Measurements from ENCODE around the gene CDH8.
"Not testable (repeated sequence)": the region's sequence is repeated elsewhere in the genome, so short reads cannot be mapped to it uniquely, and the experiment has no call there.

Gene CDH8

DNA sequence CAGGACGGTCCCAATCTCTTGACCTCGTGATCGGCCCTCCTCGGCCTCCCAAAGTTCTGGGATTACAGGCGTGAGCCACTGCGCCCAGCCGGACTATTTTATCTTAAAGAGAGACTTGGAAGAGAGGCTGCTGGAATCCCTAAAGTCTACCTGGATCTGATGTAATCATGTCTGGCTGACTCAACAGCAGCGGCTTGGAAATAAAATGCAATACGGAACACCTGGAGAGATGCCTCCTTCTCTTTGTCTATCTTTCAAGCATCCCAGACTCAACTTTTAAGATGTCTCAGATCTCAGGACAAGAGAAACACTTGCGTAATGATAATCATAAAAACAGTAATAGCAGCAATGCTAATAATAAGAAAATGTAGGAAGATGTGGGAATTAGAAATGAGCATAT is 95.6 kb downstream of the CDH8 start:
- DNase-seq (ENCODE audit: low read depth, low spot score) = no peak

DNA sequence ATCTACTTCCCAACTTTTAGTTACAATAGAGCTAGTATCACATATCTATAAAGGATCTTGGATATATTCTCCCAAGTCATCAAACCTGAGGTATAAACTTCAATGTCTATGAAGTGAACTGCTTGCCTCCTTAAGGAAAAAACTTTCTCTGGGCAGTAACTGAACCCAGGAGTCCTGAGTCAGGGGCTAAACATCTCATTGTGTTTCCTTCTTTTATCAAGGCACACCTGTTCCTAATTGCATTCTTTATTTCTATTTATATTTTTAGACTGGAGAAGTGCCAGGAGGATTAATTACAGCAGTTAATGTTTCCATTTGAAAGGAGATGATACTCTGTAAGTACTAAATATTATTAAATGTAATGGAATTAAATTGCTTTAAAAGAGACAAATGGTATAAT is 98.6 kb downstream of the CDH8 start:
- DNase-seq (ENCODE audit: low read depth, low spot score) = no peak

DNA sequence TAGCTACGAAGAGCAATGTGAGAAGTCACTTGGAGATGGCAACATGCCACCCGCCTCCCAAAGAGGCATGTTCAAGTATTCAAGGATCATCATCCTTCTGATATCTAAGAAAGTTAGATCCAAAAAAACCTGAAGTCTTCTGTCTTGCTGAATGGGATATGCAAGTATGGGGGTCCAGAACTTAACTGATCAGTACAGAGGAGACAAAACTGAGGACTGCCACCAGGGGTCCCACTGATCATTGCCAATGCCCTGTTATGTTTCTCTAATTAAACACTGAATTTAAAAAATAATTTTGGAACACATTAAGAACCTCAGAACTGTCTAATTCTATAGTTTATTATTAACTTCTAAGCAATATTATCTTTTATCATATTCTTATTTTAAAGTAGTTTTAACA is 99.7 kb downstream of the CDH8 start:
- no peak for DNase-seq (ENCODE audit: low read depth, low spot score)

GRCh38 chr16:61934601-61935000 is 101.6 kb downstream of the CDH8 start:
- no peak for DNase-seq (ENCODE audit: low read depth, low spot score)

DNA sequence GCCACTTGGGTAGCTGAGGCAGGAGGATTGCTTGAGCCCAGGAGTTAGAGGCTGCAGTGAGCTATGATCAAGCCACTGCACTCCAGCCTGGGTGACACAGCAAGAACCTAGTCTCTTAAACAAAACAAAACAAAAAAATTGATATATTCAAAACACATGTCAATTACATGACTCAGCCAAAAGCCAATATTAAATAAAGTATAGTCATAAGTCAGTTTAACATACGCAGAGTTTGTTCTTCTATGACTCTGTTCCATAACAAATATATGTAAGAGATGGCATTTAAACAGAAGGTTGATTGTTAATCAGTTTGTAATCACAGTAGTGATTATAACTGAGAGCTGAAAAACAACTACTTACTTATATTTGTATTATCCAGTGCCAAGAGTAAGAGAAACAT is 106.5 kb downstream of the CDH8 start:
- no peak for DNase-seq (ENCODE audit: low read depth, low spot score)

GRCh38 chr16:61926766-61927165 is 109.5 kb downstream of the CDH8 start:
- no peak for DNase-seq (ENCODE audit: low read depth, low spot score)

DNA sequence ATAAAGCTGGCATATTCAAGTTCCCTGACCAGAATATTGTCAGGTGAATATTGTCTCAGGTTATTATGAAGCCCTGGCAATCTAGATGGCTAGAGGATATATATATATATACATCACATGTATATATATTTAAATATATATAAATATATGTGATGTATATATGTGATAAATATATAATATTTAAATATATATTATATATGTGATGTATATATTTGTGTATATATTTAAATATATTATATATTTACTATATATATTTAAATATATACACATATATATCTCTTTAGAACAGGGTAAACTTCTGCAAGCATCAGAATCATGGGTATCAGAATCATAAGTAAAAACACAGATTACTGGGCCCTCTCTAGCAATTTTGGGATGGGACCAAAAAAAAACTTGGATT is 112.6 kb downstream of the CDH8 start:
- no peak for DNase-seq (ENCODE audit: low read depth, low spot score)

DNA sequence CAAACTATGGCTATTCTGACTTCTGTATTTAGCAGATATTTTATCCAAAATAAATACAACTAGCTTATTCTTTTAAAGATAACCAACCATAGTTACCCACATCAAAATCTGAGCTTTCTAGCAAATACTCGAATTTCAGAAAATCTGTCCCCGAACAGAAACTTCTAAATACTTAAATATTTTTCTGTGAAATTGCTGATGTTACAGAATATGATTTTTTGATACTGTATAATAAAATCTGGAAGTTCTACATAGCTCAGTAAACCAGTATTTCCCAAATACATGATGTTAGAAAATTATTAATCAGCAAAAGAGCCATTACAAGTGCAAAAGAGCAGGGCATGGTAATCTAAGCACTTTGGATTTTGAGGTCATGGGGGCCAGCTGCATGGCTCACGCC is 114.9 kb downstream of the CDH8 start:
- DNase-seq (ENCODE audit: low read depth, low spot score) = no peak

DNA sequence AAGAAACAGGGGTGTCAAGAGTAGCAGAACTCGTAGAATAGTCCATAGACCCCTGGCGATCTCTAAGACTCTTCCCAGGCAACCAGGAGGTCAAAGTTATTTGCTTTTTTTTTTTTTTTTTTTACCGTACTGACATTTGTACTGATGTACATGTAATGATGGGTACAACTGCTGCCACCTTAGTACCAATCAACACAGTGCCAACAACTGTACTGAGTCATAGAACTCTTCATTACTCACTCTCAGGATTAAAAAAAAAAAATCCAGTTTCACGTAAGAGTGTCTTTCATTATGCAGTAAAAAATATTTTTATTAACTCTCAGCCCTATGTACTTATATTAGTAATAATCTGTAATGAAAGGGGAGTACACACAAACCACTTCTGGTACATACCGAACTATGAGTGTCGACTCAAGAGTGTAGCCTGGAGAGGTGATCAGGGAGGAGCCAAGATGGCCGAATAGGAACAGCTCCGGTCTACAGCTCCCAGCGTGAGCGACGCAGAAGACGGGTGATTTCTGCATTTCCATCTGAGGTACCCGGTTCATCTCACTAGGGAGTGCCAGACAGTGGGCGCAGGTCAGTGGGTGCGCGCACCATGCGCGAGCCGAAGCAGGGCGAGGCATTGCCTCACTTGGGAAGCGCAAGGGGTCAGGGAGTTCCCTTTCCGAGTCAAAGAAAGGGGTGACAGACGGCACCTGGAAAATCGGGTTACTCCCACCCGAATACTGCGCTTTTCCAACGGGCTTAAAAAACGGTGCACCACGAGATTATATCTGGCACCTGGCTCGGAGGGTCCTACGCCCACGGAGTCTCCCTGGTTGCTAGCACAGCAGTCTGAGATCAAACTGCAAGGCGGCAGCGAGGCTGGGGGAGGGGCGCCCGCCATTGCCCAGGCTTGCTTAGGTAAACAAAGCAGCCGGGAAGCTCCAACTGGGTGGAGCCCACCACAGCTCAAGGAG is 118.1 kb downstream of the CDH8 start:
- DNase-seq (ENCODE audit: low read depth, low spot score) = not testable (repeated sequence)

- no peak for DNase-seq (ENCODE audit: low read depth, low spot score)
These were observed 120.7 kb downstream of the CDH8 start for GRCh38 chr16:61915569-61915968.

DNA sequence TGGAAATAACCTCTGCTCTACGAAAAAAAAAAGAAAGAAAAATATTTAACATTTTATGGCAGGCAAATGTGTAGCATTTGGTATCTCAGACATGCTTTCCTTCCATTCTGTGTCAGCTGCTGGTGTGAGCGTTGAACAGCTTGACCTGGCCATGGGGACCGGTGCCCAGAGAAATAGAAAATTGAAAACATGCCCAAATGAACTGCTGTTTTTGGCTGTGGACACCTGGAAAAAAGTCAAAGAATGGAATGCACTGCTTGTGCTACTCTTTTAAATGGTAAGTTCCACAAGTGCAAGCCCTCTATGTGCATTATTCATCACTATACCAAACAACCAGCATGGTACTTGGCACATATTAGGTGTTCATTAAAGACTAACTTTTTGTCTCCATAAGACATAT is 127.2 kb downstream of the CDH8 start:
- DNase-seq (ENCODE audit: low read depth, low spot score) = no peak

- DNase-seq (ENCODE audit: low read depth, low spot score) = no peak
These were observed 127.8 kb downstream of the CDH8 start for GRCh38 chr16:61908426-61908825.

DNA sequence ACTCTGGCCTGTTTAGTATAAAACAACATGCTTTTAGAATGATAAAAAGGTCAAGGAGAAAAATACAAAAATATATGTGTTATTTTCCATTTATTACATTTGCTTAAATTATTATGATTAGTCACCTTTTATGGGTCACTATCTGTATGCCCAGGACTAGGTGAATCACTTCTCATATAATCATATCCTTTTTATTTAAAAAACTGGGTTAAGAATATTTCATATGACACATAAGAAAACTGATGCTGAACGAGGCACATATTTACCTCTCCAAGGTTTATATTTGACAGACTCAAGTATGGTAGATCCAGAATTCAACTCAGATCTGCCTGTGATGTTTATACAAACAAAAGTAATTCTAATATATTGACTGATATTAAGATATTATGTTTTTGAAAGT is 134.5 kb downstream of the CDH8 start:
- DNase-seq (ENCODE audit: low read depth, low spot score) = no peak

GRCh38 chr16:61900482-61900881 is 135.8 kb downstream of the CDH8 start:
- no peak for DNase-seq (ENCODE audit: low read depth, low spot score)

DNA sequence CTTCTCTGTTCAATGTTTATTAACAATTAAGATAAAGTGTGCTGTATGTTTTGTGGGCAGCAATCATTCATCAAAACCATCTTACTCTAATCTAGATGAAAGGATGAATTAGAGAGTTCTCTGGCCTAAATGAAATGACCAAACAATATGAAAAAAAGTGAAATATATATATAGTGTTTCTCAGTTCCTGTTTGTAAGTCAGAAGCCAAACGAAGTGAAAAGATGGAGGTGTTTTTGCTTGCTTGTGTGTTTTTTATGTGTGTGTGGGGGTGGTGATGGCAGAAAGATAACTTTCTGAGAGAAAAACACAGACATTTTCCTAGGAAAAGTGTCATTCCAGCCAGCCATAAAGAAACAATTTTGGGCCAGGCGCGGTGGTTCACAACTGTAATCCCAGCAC is 138.6 kb downstream of the CDH8 start:
- no peak for DNase-seq (ENCODE audit: low read depth, low spot score)

- DNase-seq (ENCODE audit: low read depth, low spot score) = no peak
These were observed 143.7 kb downstream of the CDH8 start for GRCh38 chr16:61892531-61892930.

DNA sequence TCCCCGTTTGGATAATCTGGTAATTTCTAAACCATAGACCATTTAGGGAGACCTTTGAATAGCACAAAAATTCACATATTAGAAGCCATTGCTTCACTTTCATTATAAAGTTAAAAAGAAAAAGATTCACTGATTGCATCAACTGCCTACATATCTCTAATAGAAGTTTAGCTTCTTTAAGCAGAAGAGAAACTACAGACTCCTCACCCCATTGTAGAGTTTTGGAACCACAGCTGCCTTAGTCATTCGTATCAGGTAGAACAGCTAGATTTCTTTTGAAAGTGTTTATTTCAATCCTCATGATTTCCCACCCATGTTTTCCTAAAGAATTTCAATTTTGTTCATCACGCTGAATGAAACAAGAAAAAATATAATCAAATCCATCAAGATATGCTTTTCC is 144.8 kb downstream of the CDH8 start:
- DNase-seq (ENCODE audit: low read depth, low spot score) = no peak

- no peak for DNase-seq (ENCODE audit: low read depth, low spot score)
These were observed 145.9 kb downstream of the CDH8 start for GRCh38 chr16:61890386-61890785.

DNA sequence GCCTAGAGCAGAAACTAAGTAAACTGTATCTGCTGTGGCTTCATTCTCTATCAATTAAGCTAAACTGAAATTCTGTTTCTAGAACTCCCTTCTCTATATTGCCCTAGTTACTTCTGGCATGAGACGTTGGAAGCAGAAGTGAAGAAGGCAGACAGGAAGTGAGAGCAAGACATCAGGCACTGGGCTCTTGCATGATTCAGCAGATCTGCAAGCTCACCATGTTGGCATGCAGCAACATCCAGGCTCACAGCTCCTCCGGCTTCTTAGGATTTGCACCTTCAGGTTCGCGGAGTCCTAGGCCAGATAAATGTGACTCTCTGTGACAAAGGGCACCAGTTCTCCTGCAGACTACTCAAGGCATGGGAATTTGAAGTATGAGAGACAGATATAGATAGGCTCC is 148.3 kb downstream of the CDH8 start:
- no peak for DNase-seq (ENCODE audit: low read depth, low spot score)

DNA sequence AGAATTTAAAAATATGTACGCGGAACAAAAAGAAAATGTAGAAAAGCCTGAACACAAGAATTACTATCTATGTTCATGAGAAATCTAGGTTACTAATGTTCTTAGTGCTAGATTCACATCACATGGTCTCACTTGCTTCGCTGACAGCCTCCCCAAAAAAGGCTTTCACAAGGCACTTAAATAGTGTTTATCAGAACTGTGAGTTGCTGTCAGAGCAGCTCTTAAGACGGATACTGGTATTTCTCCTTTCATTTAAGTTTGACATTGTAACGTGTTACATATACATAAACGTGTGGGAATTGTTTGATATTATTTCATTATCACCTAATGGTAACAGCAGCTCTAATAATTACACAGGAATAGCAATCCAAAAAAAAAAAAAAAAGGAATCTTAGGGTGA is 150.9 kb downstream of the CDH8 start:
- no peak for DNase-seq (ENCODE audit: low read depth, low spot score)

DNA sequence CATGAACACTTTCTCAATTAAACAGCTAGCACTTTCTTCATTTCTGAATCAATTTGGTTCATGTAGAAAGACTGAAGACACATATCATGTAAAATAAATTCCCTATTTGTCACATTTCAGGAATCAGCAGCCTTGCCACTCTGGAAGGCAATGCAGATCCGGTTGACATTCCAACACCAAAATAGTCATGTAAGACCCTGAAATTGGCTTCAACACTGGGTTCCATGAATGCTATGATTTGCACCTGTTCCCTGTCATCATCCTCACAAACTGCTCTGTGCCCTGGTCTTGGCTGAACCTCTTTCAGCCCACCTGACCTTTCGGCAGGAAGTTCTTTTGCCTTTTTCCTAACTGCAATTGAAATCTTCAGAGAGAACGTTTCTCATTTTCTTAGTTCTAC is 156.9 kb downstream of the CDH8 start:
- DNase-seq (ENCODE audit: low read depth, low spot score) = no peak

DNA sequence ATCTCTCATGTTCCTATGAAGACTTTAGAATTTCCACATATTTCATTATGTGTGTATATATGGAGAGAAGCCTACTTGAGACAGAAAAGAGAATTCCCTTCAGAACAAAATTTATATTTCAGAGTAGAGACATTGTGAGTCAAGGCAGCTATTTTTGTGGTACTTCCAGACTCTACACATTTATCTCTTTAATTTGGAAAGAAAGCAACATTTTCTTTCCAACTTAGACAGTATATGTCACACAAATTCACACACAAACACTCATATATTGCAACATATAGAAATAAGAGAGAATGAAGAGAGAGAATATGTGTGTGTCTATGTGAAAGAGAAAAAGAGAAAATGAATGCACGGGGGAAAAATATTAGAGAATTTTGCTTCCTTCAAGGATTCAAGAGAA is 158.8 kb downstream of the CDH8 start:
- no peak for DNase-seq (ENCODE audit: low read depth, low spot score)

DNA sequence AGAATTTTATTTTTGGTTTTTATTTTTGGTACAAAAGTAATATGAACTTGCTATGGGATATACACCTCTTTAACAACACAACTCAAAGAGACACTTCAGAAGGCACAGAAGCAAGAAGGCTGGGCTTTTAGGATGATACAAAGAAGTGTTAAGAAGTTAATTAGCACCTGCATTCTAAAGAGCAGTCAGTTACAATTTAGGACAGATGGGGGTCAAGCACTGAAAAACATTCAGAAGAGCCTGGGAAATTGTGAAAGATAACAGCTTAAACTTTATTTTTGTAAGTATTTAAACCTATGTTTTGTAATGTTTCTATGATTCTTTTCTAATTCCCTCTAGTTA is 163.5 kb downstream of the CDH8 start:
- DNase-seq (ENCODE audit: low read depth, low spot score) = no peak
